ENCODE results near the gene FLVCR1.

Gene FLVCR1

DNA sequence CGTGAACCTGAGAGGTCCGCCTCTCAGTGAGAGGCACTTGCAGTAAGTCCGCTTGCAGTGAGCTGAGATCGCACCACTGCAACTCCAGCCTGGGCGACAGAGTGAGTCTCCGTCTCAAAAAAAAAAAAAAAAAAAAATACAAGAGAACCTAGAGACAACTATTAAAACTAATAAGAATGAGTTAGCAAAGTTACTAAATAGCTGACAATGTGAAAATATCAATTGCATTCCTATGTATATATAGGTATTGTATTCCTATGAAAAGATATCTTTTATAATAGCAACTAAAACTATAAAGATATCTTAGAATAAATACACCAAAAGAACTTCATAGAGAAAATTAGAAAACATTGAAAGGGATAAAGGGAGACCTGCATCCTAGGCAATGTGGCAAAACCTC, 20.3 kb downstream of the FLVCR1 start:
- TF ChIP-seq TAF1 (IDR thresholded peaks at IDR 0.05; ENCODE audit: low read depth), result no peak
- no peak for TF ChIP-seq TCF12 (IDR thresholded peaks at IDR 0.05; ENCODE audit: low read depth)
- TF ChIP-seq, protein P1, sequence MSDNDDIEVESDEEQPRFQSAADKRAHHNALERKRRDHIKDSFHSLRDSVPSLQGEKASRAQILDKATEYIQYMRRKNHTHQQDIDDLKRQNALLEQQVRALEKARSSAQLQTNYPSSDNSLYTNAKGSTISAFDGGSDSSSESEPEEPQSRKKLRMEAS (IDR thresholded peaks at IDR 0.05), result no peak

DNA sequence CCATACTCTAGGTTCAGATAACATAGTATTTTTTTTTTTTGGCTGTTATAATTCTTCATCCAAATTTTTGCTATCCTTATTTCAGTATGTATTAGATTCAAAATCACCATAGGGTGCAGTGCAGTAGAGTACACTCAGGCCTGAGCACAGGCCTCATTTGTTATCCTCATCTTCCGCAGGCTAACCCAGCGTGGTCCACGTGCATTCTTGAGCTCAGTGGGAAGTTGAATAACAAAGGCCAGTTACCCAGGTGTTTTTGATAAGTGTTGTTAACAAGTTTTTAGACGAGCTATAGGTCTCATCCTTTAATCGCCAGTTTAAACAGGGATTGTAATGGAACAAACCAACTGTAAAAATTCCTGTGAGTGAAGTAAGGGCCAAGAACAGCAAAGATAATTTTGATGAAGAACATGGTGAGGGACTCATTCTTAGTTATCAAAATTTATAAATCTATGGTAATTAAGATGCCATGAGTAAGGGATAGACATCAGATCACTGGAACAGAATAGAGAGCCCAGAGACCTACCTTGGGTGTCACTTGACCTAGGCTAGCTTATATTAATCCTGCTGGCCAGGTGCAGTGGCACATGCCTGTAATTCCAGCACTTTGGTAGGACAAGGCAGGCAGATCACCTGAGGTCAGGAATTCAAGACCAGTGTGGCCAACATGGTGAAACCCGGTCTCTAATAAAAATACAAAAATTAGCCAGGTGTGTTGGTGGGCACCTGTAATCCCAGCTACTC, 22.0 kb downstream of the FLVCR1 start:
- TF ChIP-seq EGR1 (IDR thresholded peaks at IDR 0.05) (no peak), FOXM1 (IDR thresholded peaks at IDR 0.05; ENCODE audit: borderline replicate concordance, low read depth) (no peak), RAD21 (IDR thresholded peaks at IDR 0.05; ENCODE audit: low read depth) (no peak), CREB1 (IDR thresholded peaks at IDR 0.05; ENCODE audit: low read depth) (no peak), NFIC (IDR thresholded peaks at IDR 0.05) (no peak), TCF12 (IDR thresholded peaks at IDR 0.05; ENCODE audit: low read depth) (no peak), CEBPB (IDR thresholded peaks at IDR 0.05) (no peak)
- TF ChIP-seq, protein P2, sequence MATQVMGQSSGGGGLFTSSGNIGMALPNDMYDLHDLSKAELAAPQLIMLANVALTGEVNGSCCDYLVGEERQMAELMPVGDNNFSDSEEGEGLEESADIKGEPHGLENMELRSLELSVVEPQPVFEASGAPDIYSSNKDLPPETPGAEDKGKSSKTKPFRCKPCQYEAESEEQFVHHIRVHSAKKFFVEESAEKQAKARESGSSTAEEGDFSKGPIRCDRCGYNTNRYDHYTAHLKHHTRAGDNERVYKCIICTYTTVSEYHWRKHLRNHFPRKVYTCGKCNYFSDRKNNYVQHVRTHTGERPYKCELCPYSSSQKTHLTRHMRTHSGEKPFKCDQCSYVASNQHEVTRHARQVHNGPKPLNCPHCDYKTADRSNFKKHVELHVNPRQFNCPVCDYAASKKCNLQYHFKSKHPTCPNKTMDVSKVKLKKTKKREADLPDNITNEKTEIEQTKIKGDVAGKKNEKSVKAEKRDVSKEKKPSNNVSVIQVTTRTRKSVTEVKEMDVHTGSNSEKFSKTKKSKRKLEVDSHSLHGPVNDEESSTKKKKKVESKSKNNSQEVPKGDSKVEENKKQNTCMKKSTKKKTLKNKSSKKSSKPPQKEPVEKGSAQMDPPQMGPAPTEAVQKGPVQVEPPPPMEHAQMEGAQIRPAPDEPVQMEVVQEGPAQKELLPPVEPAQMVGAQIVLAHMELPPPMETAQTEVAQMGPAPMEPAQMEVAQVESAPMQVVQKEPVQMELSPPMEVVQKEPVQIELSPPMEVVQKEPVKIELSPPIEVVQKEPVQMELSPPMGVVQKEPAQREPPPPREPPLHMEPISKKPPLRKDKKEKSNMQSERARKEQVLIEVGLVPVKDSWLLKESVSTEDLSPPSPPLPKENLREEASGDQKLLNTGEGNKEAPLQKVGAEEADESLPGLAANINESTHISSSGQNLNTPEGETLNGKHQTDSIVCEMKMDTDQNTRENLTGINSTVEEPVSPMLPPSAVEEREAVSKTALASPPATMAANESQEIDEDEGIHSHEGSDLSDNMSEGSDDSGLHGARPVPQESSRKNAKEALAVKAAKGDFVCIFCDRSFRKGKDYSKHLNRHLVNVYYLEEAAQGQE (IDR thresholded peaks at IDR 0.05; ENCODE audit: low read depth), result no peak
- TF ChIP-seq, protein P3, sequence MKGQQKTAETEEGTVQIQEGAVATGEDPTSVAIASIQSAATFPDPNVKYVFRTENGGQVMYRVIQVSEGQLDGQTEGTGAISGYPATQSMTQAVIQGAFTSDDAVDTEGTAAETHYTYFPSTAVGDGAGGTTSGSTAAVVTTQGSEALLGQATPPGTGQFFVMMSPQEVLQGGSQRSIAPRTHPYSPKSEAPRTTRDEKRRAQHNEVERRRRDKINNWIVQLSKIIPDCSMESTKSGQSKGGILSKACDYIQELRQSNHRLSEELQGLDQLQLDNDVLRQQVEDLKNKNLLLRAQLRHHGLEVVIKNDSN (IDR thresholded peaks at IDR 0.05), result no peak

DNA sequence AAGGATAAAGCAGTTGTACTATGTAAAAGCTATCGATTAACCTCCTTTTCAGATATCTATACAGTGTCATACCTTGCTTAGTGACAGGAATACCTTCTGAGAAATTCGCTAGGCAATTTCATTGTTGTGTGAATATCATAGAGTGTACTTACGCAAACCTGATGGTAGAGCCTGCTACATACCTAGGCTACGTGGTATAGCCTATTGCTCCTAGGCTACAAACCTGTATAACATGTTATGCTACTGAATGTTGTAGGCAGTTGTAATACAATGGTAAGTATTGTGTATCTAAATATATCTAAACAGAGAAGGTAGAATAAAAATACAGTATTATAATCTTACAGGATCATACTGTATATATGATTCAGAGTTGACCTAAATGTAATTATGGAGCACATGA, 26.5 kb downstream of the FLVCR1 start:
- no peak for TF ChIP-seq CREB1 (IDR thresholded peaks at IDR 0.05; ENCODE audit: low read depth)
- no peak for TF ChIP-seq TEAD4 (IDR thresholded peaks at IDR 0.05)
- TF ChIP-seq NFIC (IDR thresholded peaks at IDR 0.05), result no peak
- no peak for TF ChIP-seq CEBPB (IDR thresholded peaks at IDR 0.05)
- no peak for TF ChIP-seq RAD21 (IDR thresholded peaks at IDR 0.05; ENCODE audit: low read depth)
- TF ChIP-seq ZBTB7A (IDR thresholded peaks at IDR 0.05; ENCODE audit: low read depth), result no peak
- no peak for TF ChIP-seq TCF12 (IDR thresholded peaks at IDR 0.05; ENCODE audit: low read depth)

DNA sequence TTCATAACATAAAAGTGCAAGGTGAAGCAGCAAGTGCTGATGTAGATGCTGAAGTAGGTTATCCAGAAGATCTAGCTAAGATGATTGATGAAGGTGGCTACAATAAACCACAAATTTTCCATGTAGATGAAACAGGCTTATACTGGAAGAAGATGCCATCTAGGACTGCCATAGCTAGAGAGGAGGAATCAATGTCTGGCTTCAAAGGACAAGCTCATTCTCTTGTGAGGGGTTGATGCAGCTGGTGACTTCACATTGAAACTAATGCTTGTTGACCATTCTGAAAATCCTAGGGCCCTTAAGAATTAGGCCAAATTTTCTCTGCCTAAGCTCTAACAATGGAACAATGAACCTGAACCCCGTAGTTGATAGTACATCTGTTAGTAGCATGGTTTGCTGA, 34.0 kb downstream of the FLVCR1 start:
- TF ChIP-seq YY1 (IDR thresholded peaks at IDR 0.05; ENCODE audit: low read depth) (no peak), ZBTB7A (IDR thresholded peaks at IDR 0.05; ENCODE audit: low read depth) (no peak), CEBPB (IDR thresholded peaks at IDR 0.05) (no peak), EP300 (IDR thresholded peaks at IDR 0.05; ENCODE audit: borderline replicate concordance) (no peak), TCF12 (IDR thresholded peaks at IDR 0.05; ENCODE audit: low read depth) (no peak), TAF1 (IDR thresholded peaks at IDR 0.05; ENCODE audit: low read depth) (no peak), NFIC (IDR thresholded peaks at IDR 0.05) (no peak), RAD21 (IDR thresholded peaks at IDR 0.05; ENCODE audit: low read depth) (no peak), TEAD4 (IDR thresholded peaks at IDR 0.05) (no peak), EGR1 (IDR thresholded peaks at IDR 0.05) (no peak), CREB1 (IDR thresholded peaks at IDR 0.05; ENCODE audit: low read depth) (no peak)
- TF ChIP-seq, protein P2 (IDR thresholded peaks at IDR 0.05; ENCODE audit: low read depth), result no peak
- TF ChIP-seq, protein P1 (IDR thresholded peaks at IDR 0.05), result no peak

DNA sequence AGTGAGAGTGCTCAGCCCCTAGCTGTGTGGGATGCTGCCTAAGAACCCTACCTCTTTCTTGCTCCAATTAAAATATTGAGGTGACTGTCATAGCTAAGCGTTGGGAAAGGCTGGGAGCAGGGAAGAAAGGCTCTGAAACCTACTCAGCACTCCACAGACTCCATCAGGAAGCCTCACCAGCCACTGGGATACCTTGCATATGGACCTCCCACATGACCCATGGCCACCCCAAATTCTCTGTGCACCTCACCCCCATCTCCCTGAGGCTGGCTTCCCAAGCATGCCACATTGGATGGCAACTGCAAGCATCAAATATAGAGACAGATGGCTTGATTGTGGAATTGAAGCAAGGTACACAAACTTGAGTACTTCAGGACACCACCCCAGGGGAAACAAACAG, 41.8 kb downstream of the FLVCR1 start:
- TF ChIP-seq EGR1 (IDR thresholded peaks at IDR 0.05) (no peak), TAF1 (IDR thresholded peaks at IDR 0.05; ENCODE audit: low read depth) (no peak), CEBPB (IDR thresholded peaks at IDR 0.05) (no peak), TCF12 (IDR thresholded peaks at IDR 0.05; ENCODE audit: low read depth) (no peak), EP300 (IDR thresholded peaks at IDR 0.05; ENCODE audit: borderline replicate concordance) (no peak), CREB1 (IDR thresholded peaks at IDR 0.05; ENCODE audit: low read depth) (no peak), NFIC (IDR thresholded peaks at IDR 0.05) (no peak), ZBTB7A (IDR thresholded peaks at IDR 0.05; ENCODE audit: low read depth) (no peak), FOXM1 (IDR thresholded peaks at IDR 0.05; ENCODE audit: borderline replicate concordance, low read depth) (no peak), YY1 (IDR thresholded peaks at IDR 0.05; ENCODE audit: low read depth) (no peak), RAD21 (IDR thresholded peaks at IDR 0.05; ENCODE audit: low read depth) (no peak), TEAD4 (IDR thresholded peaks at IDR 0.05) (no peak)
- TF ChIP-seq, protein P2 (IDR thresholded peaks at IDR 0.05; ENCODE audit: low read depth), result no peak
- TF ChIP-seq, protein P1 (IDR thresholded peaks at IDR 0.05), result no peak
- TF ChIP-seq, protein P3 (IDR thresholded peaks at IDR 0.05), result no peak

Measured in Ishikawa (cell line).